NB4 (cell line): ENCODE results near the gene COL1A1.

ENCODE experiments used
- DNase-seq: peaks from one replicate; pipeline ENCODE4 v3.0.0; 2010; ENCODE audit warnings: low read depth
- H3K4me3 ChIP-seq: one replicate; pipeline ENCODE4 v1.5.1; 2011; ENCODE audit warnings: mild to moderate bottlenecking, low read depth, low read length, moderate library complexity
- CTCF ChIP-seq: IDR thresholded peaks from one replicate; pipeline ENCODE4 v1.5.1; 2012; ENCODE audit warnings: low read depth, low read length
- MAX ChIP-seq: IDR thresholded peaks from 2 replicates; pipeline ENCODE4 v1.6.1; 2011; ENCODE audit warnings: low read depth, low read length
- MYC ChIP-seq: IDR thresholded peaks from 2 replicates; pipeline ENCODE4 v1.6.1; 2011; ENCODE audit warnings: low read depth, low read length
- POLR2A ChIP-seq: IDR thresholded peaks from 2 replicates; pipeline ENCODE4 v1.6.1; 2011; ENCODE audit warnings: mild to moderate bottlenecking; ENCODE audit not compliant: insufficient read length; ENCODE audit errors: extremely low read depth

The COL1A1 gene

GRCh38 chr17:50133769-50134099 is 67.7 kb downstream of the COL1A1 start:
- no peak overlapping the region for H3K4me3 ChIP-seq
- DNase-seq = no peak
- TF ChIP-seq CTCF (no peak), POLR2A (no peak), MAX (no peak), MYC (no peak)
